ENCODE measurements around the gene WDR62.

The WDR62 gene

GRCh38 chr19:36142496-36142895, 87.8 kb downstream of the WDR62 start:
- no peak for DNase-seq

DNA sequence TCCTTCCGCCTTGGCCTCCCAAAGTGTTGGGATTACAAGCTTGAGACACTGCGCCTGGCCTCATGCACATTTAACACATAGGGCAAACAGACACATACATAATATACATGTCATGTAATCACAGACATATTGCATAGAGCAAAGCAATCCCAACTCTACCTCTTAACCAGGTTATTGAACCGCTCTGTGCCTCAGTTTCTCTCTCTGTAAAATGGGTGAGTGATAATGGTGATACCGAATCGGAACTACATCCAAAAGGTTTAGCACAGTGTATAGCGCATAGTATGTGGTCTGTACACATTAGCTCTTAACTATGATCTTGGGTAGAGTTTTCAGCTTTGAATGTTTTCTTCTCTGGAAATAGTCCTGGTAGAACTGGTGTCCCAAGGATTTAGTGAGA, 89.9 kb downstream of the WDR62 start:
- no peak for DNase-seq

DNA sequence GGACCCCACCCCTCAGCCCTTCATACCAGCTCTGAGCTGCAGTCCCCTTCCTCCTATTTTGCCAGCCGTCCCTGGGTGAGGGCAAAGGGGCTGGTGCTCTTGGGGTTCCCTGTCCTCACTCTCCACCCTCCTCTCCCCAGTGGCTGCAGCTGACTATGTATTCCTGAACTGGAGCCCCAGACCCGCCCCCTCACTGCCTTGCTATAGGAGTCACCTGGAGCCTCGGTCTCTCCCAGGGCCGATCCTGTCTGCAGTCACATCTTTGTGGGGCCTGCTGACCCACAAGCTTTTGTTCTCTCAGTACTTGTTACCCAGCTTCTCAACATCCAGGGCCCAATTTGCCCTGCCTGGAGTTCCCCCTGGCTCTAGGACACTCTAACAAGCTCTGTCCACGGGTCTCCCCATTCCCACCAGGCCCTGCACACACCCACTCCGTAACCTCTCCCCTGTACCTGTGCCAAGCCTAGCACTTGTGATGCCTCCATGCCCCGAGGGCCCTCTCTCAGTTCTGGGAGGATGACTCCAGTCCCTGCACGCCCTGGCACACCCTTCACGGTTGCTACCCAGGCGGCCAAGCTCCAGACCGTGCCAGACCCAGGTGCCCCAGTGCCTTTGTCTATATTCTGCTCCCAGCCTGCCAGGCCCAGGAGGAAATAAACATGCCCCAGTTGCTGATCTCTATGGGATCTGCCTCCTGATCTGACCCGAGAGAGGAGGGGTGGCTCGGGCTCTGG, 95.1 kb downstream of the WDR62 start:
- DNase-seq: no peak

- DNase-seq: no peak
These were observed 95.9 kb downstream of the WDR62 start for GRCh38 chr19:36150586-36150985.

GRCh38 chr19:36151144-36152018, 96.7 kb downstream of the WDR62 start:
- no peak for DNase-seq

- DNase-seq: no peak
These were observed 97.3 kb downstream of the WDR62 start for GRCh38 chr19:36152019-36152351.

DNA sequence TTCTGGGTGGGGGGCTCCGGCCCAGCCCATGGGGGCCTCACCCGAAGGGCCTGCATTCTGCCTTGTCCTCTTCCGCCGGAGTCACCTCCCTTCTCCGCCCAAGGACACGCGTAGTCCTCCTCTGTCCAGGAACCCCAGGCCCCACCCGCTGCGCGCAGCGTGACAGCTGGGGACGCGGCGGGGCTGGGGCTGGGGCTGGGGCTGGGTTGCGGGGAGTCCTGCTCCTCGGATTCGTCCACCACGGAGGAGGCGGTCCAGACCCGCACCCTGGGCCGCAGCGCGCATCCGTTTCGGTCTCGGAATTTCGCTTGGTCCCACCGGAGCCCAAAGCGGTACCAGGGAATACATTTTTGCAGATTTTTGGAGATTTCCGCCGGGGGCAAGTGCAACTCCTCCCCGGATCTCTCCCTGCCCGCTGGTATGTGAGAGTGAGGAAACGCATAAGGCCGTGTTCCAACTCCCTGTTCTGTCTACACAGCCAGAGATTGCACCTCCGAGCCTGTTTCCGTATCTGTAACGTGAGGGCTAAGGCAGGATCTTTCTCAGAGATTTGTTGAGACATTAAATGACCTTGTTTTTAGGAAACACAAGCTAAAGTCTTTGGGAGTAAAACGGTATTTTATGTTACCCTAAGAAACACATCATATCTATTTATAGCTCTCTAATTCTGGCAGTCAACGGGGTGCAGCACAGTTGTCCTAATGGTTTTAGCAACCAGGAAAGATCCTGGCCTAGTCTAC, 97.8 kb downstream of the WDR62 start, which contains the start of gene COX7A1:
COX7A1 (minus strand) TSS at position 96 of the 740 bp plus-strand sequence; CDS start at position 56, 40 bp downstream.
- DNase-seq: no peak

DNA sequence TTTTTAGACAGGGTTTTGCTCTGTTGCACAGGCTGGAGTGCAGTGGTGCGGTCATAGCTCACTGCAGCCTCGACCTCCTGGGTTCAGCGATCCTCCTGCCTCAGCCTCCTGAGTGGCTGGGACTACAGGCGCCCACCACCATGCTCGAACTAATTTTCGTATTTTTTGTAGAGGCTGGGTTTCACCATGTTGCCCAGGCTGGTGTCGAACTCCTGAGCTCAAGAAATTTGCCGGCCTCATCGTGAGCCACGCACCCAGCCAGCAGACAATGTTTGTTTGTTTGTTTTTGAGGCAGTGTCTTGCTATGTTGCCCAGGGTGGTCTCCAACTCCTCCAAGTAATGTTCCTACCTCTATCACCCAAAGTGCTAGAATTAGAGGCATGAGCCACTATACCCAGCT, 98.4 kb downstream of the WDR62 start:
- no peak for DNase-seq
